UCSD-AML1 (cell line): Measurements from ENCODE around the gene SLC9A8.
"Not testable (repeated sequence)": the region's sequence is repeated elsewhere in the genome, so short reads cannot be mapped to it uniquely, and the experiment has no call there.

Experiments used
- DNase-seq: peaks from one replicate; lab custom pipeline; 2025; ENCODE audit not compliant: unreplicated experiment; lab: John Stamatoyannopoulos, UW

SLC9A8 gene

GRCh38 chr20:49786196-49786595 is 26.4 kb upstream of the SLC9A8 start:
- no peak for DNase-seq

DNA sequence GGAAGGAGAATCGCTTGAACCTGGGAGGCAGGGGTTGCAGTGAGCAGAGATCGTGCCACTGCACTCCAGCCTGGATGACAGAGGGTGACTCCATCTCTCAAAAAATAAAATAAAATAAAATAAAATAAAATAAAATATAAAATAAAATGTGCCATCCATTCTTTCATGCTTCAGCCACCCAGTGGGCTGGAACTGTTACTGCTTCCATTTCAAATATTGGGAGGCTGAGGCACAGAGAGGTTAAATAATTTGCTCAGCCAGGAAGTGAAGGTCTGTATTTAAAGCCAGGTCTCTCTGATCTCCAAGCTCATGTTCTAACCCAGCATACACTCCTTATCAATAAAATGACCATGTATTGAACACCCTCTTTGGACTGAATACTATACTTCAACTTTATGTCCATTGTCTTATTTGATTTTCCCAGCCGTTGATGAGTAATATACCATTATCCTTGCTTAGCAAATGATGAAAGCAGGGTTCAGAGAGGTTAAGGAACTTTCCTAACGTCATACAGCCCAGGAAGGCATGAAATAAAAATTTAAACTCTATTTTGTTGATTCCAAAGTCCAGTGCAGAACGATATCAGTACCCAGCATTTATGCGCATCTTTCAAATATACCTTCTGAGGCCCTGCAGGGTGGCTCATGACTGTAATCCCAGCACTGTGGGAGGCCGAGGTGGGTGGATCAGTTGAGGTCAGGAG is 25.8 kb upstream of the SLC9A8 start:
- no peak for DNase-seq

GRCh38 chr20:49787371-49788357 is 25.0 kb upstream of the SLC9A8 start:
- DNase-seq: no peak

DNA sequence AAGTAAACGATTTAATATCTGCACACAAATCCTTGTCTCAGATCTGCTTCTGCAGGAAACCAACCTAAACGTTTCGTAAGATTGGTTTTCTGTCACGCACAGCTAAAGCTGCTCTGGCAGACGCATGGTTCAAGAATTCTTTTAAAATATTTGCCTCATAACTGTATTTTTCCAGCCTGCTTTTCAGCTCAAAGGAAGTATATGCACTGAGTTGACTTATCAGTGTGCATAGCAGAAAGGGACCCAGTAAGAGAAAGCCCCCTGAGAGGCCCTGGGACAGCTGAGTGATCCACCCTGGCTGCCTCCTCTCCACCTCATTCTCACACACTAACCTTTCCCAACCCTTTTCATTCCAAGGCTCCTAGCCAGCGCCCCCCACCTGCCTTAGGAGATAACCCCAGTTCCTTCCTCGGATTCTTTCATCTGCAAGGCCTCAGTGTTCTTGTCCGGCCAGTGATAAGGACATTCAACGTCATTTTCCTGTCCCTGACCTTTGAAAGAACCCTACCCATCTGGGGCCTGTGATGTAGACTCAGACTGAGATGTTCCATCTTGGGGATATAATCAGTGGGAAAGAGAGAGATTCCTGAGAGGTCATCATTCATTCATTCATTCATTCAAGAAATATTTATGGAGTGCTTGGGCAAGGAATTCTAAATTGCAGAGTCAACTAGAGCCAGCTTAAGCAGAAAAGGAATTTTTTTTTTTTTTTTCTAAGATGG is 22.4 kb upstream of the SLC9A8 start:
- no peak for DNase-seq

- no peak for DNase-seq
Measured at GRCh38 chr20:49791165-49791564, 21.5 kb upstream of the SLC9A8 start.

DNA sequence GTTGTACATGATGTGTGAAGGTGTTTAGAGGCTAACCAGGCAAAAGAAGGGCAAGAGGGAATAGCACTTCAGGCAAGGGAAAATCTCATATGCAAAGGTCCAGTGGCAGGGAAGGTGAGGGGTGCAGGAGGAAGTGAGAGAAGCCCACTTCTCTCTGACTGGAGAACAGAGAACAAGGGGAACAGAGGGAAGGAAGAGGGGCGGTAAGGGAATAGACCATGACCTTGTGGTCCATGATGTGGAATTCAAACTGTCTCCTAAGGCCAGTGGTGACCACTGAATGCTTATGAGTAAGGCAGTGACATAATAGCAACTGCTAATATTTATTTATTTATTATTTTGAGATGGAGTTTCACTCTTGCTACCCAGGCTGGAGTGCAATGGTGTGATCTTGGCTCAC is 20.6 kb upstream of the SLC9A8 start:
- no peak for DNase-seq

GRCh38 chr20:49792611-49793010 is 20.0 kb upstream of the SLC9A8 start:
- no peak for DNase-seq

GRCh38 chr20:49794336-49795134 is 18.1 kb upstream of the SLC9A8 start:
- DNase-seq: no peak

DNA sequence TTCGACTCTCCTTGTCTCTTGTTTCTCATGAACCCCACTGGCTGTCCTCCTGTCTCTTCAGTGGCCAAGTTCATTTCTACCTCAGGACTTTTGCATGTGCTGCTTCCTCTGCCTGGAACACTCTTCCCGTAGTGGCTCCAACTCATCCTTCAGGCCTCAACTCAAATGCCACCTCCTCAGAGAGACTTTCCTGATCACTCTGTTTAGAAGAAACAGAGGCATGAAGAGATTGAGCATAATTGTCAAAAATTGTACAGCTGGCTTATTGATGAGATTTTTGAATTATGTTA is 17.5 kb upstream of the SLC9A8 start:
- DNase-seq: no peak

GRCh38 chr20:49796600-49797343 is 15.9 kb upstream of the SLC9A8 start:
- no peak for DNase-seq

DNA sequence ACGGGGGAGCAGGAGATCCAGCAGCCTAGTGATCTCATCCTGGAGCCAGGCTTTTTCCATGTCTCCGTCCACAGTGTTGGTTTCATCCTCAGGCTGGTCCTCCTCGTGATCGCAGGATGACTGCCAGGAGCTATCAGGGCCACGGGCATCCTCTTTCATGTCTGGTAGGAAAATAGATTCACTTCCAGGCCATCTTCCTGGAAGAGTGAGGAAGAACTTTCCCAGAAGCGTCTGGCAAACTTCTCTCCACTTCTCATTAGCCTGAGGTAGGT is 15.3 kb upstream of the SLC9A8 start:
- DNase-seq: no peak

GRCh38 chr20:49798718-49799117 is 13.9 kb upstream of the SLC9A8 start:
- DNase-seq: no peak

GRCh38 chr20:49799698-49800097 is 12.9 kb upstream of the SLC9A8 start:
- DNase-seq: no peak

DNA sequence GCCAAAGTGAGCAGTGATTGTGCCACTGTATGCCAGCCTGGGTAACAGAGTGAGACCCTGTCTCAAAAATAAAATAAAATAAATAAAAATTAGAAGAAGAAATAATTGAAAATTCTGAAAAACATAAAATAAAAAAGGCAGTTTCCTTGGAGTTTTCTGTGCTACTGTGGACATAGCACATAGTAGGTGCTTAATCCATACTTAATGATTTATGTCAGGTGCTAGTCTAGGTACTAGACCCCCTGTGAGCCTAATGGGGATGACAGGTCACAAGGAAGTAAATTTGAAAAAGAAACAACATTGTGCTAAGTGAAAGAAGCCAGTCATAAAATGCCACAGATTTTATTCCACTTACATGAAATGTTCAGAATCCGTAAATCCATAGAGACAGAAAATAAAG is 9.2 kb upstream of the SLC9A8 start:
- no peak for DNase-seq

GRCh38 chr20:49804364-49804763 is 8.3 kb upstream of the SLC9A8 start:
- DNase-seq: no peak

DNA sequence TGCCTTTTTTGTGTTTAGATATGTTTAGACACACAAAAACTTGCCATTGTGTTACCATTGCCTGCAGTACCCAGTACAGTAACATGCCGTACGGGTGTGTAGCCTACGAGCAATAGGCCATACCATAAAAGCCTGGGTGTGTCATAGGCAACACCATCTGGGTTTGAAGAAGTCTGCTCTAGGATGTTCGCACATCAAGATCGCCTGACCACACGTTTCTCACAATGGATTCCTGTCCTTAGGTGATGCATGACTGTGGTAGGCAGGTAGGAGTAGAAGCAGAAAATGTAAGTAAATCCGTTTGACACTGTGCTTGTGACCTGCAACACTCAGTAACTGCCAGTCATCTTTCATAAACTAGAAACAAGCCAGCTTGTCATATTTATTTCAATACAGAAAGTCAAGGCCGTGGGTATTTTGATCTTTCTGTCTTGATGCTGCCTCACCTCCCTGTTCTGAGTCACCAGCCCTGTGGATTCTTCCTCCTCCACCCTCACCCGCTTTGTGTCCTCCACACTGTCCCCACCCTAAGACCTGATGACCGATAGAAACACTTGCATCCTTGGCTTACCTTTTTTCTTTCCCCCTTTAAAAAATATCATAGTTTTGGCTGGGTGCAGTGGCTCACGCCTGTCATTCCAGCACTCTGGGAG is 7.3 kb upstream of the SLC9A8 start:
- DNase-seq: not testable (repeated sequence)

- DNase-seq: no peak
Measured at GRCh38 chr20:49808753-49809152, 3.9 kb upstream of the SLC9A8 start.

- no peak for DNase-seq
Measured at GRCh38 chr20:49809803-49810359, 2.7 kb upstream of the SLC9A8 start.

DNA sequence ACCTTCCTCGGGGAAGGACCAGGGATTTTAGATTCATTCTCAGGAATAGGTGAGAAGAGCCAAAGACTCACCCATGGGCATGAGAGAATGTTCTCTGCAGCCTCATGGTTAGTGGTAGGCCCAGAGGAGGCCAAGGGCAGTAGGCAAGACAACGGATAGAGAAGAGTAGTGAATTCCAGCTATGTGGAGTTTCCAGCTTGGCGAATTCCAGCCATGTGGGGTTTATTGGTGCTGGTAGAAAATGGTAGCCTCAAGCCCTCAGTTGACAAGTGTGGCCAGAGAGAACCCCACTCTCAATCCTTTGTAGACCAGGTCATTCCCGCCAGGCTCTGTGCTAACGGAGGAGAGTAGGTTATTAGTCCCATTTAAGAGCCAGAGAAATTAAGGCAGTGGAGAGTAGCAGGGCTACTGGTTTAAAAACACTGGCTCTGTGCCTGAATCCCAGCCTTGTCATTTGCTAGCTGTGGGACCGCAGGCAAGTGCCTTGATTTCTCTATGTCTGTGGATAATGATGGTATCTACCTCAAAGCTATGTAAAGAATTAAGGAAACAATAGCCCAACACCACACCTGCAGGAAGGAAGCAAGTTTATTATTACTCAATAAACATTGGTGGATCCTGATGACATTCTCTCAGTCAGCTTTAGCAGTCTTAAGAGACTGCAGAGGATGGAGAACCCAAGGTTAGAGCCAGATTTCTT is 2.0 kb upstream of the SLC9A8 start:
- DNase-seq: no peak
